WTC11 (cell line): ENCODE results near the gene TANGO6. TPM values are rescaled to one million over a fixed set of nuclear protein-coding genes. Genes with fewer than 3 reads are reported as not detected.

ENCODE experiments used
- AFF4 ChIP-seq: sonication (generic); formaldehyde crosslinking; IDR thresholded peaks from 2 replicates; pipeline ENCODE4 v1.8.1; 2023; ENCODE audit warnings: mild to moderate bottlenecking, missing genetic modification reagents, borderline replicate concordance
- ATF3 ChIP-seq: sonication (generic); formaldehyde crosslinking; conservative IDR thresholded peaks from 2 replicates; pipeline ENCODE4 v1.8.1; 2022; ENCODE audit warnings: mild to moderate bottlenecking, missing genetic modification reagents
- ATF6 ChIP-seq: sonication (generic); formaldehyde crosslinking; IDR thresholded peaks from 2 replicates; pipeline ENCODE4 v1.8.1; 2023; ENCODE audit warnings: mild to moderate bottlenecking, missing genetic modification reagents
- CREB1 ChIP-seq: sonication (generic); formaldehyde crosslinking; IDR thresholded peaks from 2 replicates; pipeline ENCODE4 v1.8.0; 2023; ENCODE audit warnings: mild to moderate bottlenecking, missing genetic modification reagents
- E2F1 ChIP-seq: sonication (generic); formaldehyde crosslinking; IDR thresholded peaks from 2 replicates; pipeline ENCODE4 v1.8.0; 2022; ENCODE audit warnings: mild to moderate bottlenecking, missing genetic modification reagents
- E2F4 ChIP-seq: sonication (generic); formaldehyde crosslinking; IDR thresholded peaks from 2 replicates; pipeline ENCODE4 v1.8.1; 2022; ENCODE audit warnings: low read depth, mild to moderate bottlenecking, moderate library complexity, missing genetic modification reagents, borderline replicate concordance
- E2F5 ChIP-seq: sonication (generic); formaldehyde crosslinking; IDR thresholded peaks from 2 replicates; pipeline ENCODE4 v1.8.1; 2022; ENCODE audit warnings: mild to moderate bottlenecking, moderate library complexity, missing genetic modification reagents
- ERG ChIP-seq: fragments of 250-450 bp; sonication (Bioruptor Pico); IDR thresholded peaks from 2 replicates; pipeline ENCODE4 v1.8.0; 2021; ENCODE audit warnings: mild to moderate bottlenecking
- ETV6 ChIP-seq: sonication (generic); formaldehyde crosslinking; IDR thresholded peaks from 2 replicates; pipeline ENCODE4 v1.8.1; 2022; ENCODE audit warnings: mild to moderate bottlenecking, missing genetic modification reagents
- FOXJ3 ChIP-seq: sonication (generic); formaldehyde crosslinking; IDR thresholded peaks from 2 replicates; pipeline ENCODE4 v1.9.0; 2021; ENCODE audit warnings: missing genetic modification reagents, mild to moderate bottlenecking, borderline replicate concordance
- FOXP1 ChIP-seq: sonication (generic); formaldehyde crosslinking; IDR thresholded peaks from 2 replicates; pipeline ENCODE4 v1.8.0; 2022; ENCODE audit warnings: missing genetic modification reagents, mild to moderate bottlenecking, moderate library complexity, borderline replicate concordance
- FOXP4 ChIP-seq: sonication (generic); formaldehyde crosslinking; IDR thresholded peaks from 2 replicates; pipeline ENCODE4 v1.8.0; 2022; ENCODE audit warnings: mild to moderate bottlenecking, missing genetic modification reagents
- HMGA2 ChIP-seq: fragments of 250-450 bp; sonication (Bioruptor Pico); IDR thresholded peaks from 2 replicates; pipeline ENCODE4 v1.4.0; 2021; ENCODE audit warnings: mild to moderate bottlenecking, moderate library complexity
- IRF2 ChIP-seq: sonication (generic); formaldehyde crosslinking; IDR thresholded peaks from 2 replicates; pipeline ENCODE4 v1.8.0; 2022; ENCODE audit warnings: low read depth, missing genetic modification reagents, borderline replicate concordance
- NFYB ChIP-seq: sonication (generic); formaldehyde crosslinking; conservative IDR thresholded peaks from 2 replicates; pipeline ENCODE4 v1.8.0; 2022; ENCODE audit warnings: low read depth, missing genetic modification reagents
- NR1H2 ChIP-seq: sonication (generic); formaldehyde crosslinking; IDR thresholded peaks from 2 replicates; pipeline ENCODE4 v1.9.0; 2021; ENCODE audit warnings: mild to moderate bottlenecking, moderate library complexity, missing genetic modification reagents
- NR3C1 ChIP-seq: sonication (generic); formaldehyde crosslinking; conservative IDR thresholded peaks from 2 replicates; pipeline ENCODE4 v1.8.1; 2023; ENCODE audit warnings: low read depth, mild to moderate bottlenecking, missing genetic modification reagents
- PRRX2 ChIP-seq: fragments of 250-450 bp; sonication (Bioruptor Pico); IDR thresholded peaks from 2 replicates; pipeline ENCODE4 v1.8.0; 2021; ENCODE audit warnings: mild to moderate bottlenecking
- RORB ChIP-seq: fragments of 250-450 bp; sonication (Bioruptor Pico); IDR thresholded peaks from 2 replicates; pipeline ENCODE4 v1.9.0; 2021; ENCODE audit warnings: mild to moderate bottlenecking
- ZBTB43 ChIP-seq: sonication (generic); formaldehyde crosslinking; IDR thresholded peaks from 2 replicates; pipeline ENCODE4 v1.8.1; 2023; ENCODE audit warnings: mild to moderate bottlenecking, missing genetic modification reagents
- ZNF121 ChIP-seq: sonication (generic); formaldehyde crosslinking; IDR thresholded peaks from 2 replicates; pipeline ENCODE4 v1.8.0; 2023; ENCODE audit warnings: missing genetic modification reagents
- ZNF219 ChIP-seq: sonication (generic); formaldehyde crosslinking; IDR thresholded peaks from 2 replicates; pipeline ENCODE4 v1.8.0; 2023; ENCODE audit warnings: missing genetic modification reagents, mild to moderate bottlenecking, borderline replicate concordance
- ZNF416 ChIP-seq: fragments of 250-450 bp; sonication (Bioruptor Pico); IDR thresholded peaks from 2 replicates; pipeline ENCODE4 v1.9.0; 2021; ENCODE audit warnings: mild to moderate bottlenecking, inconsistent platforms
- ZNF671 ChIP-seq: fragments of 250-450 bp; sonication (Bioruptor Pico); IDR thresholded peaks from 2 replicates; pipeline ENCODE4 v1.8.0; 2021; ENCODE audit warnings: mild to moderate bottlenecking
- total RNA-seq: library from RNA; stranded (reverse); gene quantifications from 3 replicates; pipeline ENCODE4 v1.2.3, GENCODE V29; 2021

TANGO6 gene
- total RNA-seq, 1 experiment from 2014 or later = 15.6 TPM

GRCh38 chr16:69105501-69106361 lies 262.4 kb downstream of the TANGO6 start, which contains the start of gene HAS3 (continued):
- TF ChIP-seq NFYB (CRISPR knock-in tag) (no peak; the same call in 1 of the 2 replicates), NR1H2 (no peak), HMGA2 (CRISPR knock-in tag) (no peak), E2F4 (peak; percentile 52; the same call in 1 of the 2 replicates), ZNF219 (CRISPR knock-in tag) (no peak), ZNF416 (CRISPR knock-in tag) (no peak), ZNF121 (CRISPR knock-in tag) (no peak), FOXJ3 (no peak), IRF2 (CRISPR knock-in tag) (no peak), CREB1 (CRISPR knock-in tag) (no peak), ZBTB43 (CRISPR knock-in tag) (no peak), NR3C1 (no peak), RORB (no peak), ETV6 (peak; percentile 60; the same call in 1 of the 2 replicates), ZNF671 (CRISPR knock-in tag) (peak; percentile 61; the same call in 1 of the 2 replicates), AFF4 (CRISPR knock-in tag) (no peak), FOXP1 (CRISPR knock-in tag) (peak; percentile 63; the same call in 1 of the 2 replicates), E2F1 (CRISPR knock-in tag) (no peak; the same call in 1 of the 2 replicates), ATF3 (CRISPR knock-in tag) (no peak), FOXP4 (CRISPR knock-in tag) (0 out of 2 replicates have a peak, but pooled peaks have one; percentile 8), PRRX2 (CRISPR knock-in tag) (no peak), ATF6 (no peak), E2F5 (CRISPR knock-in tag) (no peak), ERG (CRISPR knock-in tag) (no peak)
